Ramos (cell line): ENCODE measurements around the gene ZFP90.
"Not testable (repeated sequence)": the region's sequence is repeated elsewhere in the genome, so short reads cannot be mapped to it uniquely, and the experiment has no call there.

Experiments
- in situ Hi-C: fragments of 300-500 bp; cut with MboI; formaldehyde crosslinking; loops from one replicate; pipeline ENCODE4 v1.14.3; 2022; ENCODE audit warnings: low sequenced_read_pairs; ENCODE audit not compliant: unreplicated experiment

The ZFP90 gene

DNA sequence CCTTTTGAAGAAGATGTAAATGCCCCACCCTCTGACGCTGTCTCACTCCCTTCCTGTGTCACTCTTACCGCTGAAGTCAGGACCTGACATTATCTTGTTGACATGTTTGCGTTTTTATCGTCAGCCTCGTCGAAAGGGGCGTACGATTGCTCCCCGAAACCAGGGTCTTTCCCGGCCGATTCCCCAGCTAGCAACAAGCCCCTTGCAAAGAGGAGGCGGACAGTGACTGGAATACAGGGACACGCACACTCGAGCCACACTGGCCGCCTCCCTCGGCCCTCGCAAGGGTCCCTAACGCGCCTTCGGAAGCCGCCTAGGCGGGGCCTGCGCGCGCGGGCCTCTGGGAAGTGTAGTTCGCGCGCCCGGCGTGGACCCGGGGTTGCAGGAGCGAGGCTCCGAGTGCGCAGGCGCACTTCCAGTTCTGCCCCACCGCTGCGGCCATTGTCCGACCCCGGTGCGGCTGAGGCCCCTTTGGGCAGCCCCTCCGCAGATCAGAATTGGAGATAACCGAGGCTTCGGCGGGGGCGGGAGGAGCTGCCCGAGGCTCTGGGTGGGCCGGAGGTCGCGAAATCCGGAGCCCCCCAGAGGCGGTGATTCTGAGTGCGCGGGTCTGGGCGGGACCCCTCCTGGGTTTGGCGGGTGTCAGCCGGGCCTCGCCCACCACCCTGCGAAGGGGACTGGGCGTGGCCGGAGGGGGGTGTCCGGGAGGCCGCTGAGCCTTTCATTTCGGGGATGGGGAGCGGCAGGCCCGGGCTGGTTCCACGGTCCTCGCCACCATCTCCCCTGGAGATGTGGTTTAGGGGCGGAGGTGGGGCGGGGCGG, at the start of gene ZFP90:
Gene ZFP90, plus strand, starts transcription at position 412 of the 822 bp plus-strand sequence. CDS start 502 bp downstream, outside the sequence.
- in situ Hi-C loops = no loop called here

DNA sequence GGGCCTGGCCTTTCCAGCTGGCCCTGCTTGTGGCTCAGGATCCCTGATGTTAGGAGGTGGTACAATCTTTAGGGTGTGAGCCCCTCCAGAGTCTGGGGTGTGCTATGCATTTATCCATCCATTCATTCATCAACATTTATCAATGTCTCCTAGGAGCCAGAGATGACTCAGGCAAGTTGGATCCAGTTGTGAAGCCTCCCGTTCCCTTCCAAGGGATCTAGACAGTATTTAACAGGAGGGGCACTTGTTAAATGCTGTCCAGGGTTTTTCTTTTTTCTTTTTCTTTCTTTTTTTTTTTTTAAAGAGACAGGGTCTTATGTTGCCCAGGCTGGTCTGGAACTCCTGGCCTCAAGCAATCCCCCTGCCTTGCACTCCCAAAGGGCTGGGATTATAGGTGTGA, 48.7 kb upstream of the ZFP90 start:
- in situ Hi-C loops = no loop called here

DNA sequence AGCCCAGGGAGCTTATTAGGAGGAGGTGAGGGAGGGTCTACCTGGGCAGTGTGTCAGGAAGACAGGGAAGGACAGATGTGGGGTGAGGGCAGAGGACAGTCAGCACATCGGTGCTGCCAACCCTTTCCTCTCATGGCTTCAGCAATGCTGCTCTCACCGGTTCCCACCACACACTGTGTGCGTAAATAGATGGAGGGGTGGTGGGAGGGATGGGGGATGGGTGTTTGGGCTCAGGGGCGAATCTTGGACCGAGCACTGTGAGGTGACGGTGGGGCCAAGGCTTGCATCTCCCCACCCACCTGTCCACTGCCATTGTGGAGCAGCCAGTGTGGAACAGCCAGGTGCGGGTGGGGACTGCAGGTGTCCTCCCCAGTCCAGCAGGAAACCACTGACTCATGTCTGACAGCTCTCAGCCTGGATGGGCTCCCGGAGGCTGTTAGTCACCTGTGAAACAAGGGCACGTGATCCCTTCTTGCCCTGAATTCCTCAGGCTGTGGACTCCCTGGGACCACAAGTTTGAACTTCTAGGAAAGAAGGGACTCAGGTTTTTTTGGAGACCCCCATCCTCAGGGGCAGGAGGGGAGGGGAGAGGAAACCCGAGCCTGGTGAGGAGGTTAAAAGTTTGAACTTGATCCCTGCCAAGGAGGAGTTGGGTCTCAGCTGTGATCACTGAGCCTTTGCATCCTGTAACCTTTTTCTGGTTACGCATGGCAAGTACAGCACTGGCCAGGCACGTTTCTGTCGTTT, 48.1 kb upstream of the ZFP90 start:
- in situ Hi-C loops = no loop called here

DNA sequence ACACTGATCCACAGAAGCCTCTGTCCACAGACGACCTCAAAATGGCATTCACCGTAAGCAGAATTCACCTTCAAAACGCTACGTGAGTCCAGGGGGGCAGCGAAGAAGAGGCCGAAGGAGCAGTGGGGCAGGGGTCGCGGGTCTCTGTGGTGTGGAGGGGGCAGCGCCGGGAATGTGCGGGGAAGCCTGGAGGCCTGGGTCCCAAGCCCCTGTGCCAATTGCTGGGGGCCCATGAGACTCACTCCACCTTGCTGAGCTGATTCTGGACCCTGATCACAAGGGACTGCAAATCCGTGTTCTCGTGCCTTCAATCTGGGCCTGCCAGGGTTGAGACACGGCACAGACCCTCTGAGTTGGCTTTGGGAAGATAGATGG, 47.5 kb upstream of the ZFP90 start:
- in situ Hi-C loops = no loop called here

DNA sequence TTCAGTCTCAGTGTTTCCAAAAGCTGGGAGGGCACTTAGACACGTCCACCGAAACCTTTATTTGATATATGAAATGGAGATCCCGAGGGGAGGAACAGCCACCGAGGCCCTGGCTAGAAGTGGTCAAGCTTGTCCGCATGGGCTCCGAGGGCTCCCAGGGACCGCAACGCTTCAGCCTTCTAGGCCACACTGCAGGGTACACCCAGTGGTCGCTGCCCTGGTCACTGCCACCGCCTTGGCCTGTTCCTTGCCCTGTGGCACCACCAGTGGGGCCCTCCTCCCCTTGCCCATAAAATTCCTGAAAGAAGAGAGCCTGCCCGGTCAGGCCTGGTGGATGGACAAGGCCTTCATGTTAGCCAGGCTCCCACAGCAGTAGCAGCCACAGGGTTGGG, 46.9 kb upstream of the ZFP90 start:
- in situ Hi-C loops = no loop called here

DNA sequence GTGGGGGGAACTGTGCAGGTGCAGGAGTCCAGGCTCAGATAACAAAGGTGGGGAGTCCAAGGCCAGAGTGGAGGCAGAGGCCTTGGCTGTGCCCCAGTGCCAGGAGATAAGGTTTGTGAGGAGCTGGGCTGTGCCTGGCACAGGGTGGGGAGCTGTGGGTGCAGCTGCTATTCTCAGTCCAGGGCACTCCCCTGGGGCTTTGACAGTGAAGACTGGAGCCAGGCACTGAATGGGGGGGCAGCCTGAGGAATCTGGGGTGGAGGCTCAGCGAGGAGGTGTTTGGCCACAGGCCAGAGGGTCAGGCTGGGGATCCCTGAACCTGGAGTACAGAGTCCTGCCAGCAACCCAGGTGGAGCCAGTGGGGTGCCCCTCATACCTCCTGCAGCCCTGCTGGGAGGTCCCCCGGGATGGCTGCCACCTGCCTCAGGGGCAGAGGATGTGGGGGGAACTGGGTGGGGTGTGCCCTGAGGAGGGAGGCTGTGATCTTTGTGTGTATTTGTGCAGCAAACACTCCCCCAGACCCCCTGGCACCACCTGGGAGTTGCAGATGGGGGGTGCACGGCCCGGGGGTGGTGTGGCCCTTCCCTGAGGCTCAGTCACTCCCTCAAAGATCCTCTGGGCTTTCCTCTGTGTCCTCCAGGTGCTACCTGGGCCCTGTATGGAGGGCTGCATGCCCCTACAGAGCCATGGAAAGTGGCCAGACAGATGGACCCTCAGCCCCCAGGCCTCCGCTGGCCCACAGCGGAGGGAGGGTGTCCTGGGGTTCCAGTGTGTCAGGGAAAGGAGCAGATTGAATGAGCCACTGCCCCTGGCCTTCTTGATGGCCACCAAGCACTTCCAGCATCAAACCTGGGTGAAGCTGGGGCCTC, 46.3 kb upstream of the ZFP90 start:
- in situ Hi-C loops = no loop called here

DNA sequence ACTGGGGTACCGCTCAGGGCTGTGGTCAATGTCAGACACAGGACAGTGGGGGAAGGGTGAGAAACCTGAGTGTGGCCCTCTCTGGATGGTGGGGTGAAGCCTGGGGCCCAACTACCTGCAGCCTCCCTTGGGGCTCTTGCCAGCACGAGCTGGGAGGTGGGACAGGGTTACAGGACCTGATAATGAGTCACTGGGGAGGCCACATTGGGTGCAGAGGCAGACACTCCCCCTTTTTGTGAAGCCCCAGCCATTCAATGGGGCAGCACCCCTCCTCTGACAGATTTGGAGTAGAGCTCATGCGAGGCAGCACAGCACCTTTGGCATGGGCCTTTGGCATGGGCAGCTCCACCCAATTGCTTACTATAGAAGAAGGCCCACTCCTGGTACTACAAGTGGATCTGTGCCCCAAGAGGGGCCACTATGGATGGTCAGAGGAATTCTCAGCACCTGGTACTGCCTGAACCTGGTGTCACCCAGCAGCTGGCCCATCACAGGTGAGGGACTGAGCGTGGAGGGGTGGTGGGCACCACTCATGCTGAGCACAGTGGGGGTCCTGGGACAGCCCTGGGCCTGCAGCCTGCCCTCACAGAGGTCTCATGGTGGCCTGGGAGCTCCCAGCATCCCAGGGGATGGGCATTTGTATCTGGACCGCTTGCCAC, 45.5 kb upstream of the ZFP90 start:
- in situ Hi-C loops = no loop called here

DNA sequence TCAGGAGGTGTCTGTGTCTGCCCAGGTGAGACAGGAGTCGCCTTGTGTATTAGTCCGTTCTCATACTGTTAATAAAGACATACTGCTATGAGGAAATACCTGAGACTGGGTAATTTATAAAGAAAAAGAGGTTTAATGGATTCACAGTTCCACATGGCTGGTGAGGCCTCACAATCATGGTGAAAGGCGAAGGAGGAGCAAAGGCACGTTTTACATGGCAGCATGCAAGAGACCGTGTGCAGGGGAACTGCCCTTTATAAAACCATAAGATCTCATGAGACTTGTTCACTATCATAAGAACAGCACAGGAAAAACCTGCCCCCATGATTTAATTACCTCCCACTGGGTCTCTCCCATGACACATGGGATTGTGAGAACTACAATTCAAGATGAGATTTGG, 44.8 kb upstream of the ZFP90 start:
- in situ Hi-C loops = not testable (repeated sequence)

DNA sequence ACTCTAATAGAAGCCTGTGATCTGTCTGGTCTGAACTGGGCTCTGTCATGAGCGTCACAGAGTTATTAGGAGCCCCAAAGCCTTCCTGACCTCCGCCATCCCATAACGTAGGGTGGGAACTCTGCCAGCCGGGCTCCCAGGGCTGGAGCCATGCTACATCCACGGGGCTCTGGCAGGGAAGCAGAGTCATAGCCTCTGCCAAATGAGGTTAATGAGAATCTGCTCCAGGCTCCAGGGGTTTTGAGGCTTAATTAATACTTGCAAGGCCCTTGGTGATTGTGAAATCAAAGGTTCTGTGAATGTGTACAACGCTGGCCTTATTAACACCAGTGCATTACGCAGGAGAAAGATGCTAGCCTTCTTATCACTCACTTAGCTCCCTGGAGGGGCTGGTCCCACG, 42.4 kb upstream of the ZFP90 start:
- in situ Hi-C loops = no loop called here

DNA sequence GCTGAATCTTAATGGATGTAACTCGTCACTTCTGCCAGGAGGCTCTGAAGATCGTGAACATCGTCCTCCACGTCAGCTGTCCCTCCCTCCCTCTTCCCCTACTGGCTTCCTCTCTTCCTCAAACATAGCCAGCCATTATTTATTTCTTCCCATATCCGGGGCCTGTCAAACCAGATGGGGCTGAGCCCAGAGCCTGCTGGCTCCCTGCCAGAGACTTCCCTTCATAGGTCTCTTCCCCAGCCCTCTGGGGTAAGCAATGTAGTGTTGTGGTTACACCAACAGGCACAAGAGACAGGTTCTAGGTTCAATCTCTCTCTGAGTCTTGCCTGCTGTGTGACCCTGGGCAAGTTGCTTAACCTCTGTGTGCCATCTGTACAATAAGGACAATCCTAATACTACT, 40.1 kb upstream of the ZFP90 start:
- in situ Hi-C loops = no loop called here

DNA sequence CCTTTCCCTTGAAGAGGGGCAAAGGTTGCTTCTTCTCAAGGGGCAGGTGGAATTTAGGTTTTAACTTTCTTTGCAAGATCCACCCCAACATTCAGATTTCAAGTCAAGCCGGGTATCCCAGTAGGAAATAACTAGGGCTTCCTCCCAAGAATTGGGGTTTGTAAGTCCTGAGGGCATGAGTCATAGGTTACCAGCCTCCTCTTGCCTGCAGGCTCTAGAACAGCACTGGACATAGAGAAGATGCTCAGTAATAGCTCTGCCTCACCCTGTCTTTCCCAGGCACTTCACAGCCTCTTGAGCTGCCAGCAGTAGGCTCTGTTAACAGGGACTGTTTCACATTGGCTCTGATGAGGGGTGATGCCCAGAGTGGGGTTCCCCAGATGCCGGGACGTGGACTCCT, 35.8 kb upstream of the ZFP90 start:
- in situ Hi-C loops = no loop called here

DNA sequence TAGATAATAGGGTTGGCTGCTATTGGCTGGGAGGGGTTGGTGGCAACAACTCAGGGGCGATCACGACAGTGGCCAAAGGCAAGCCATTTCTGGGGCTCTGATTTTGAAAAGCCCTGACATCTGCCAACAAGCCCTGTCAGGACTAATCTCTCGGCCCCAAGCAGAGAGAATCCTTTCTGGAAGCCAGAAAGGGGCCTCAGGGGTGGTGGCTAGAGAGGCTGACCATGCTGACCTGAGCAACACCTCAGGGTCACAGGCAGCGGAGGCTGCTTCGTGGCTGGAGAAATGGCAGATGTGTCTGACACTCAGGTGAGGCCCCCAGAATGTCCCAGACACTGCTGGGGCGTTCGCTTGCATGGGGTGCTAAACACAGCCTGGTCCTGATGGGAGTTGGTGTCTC, 35.0 kb upstream of the ZFP90 start:
- in situ Hi-C loops = no loop called here

DNA sequence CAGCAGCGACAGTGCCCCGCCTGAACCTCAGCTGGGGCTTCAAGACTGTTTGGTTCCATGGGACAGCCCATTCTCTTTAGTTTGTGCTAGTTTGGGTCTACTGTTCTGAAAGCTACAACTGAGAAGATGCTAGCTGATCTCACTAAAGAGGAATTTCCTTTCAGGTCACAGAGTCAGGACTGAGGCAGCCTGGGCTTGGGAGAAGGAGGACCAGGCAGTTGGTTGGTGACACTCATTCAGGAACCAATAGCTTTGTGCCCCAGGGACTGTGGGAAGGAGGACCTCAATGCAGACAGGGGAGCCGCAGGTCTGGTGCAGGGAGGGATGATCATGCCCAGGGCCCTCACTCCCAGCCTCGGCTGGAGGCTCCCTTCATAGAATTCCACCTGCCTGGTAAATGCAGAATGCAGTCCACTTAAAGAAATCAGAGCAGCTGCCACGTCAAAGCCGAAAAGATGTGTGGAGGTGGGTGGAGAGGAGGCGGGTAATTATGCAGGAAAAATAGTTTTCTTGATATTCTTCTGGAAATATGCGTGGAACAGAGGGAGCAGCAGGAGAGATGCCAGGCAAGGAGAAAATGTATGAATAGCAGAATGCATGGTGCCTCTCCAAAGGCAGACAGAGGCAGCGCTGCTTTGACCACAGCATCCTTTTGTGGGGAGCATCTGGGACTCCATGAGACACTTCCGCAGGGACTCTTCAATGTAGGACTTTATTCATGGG, 32.6 kb upstream of the ZFP90 start:
- in situ Hi-C loops = loop anchor here (5.0 kb wide), 1 partner anchor 59 kb away; the partner anchor contains the start of gene SMPD3

DNA sequence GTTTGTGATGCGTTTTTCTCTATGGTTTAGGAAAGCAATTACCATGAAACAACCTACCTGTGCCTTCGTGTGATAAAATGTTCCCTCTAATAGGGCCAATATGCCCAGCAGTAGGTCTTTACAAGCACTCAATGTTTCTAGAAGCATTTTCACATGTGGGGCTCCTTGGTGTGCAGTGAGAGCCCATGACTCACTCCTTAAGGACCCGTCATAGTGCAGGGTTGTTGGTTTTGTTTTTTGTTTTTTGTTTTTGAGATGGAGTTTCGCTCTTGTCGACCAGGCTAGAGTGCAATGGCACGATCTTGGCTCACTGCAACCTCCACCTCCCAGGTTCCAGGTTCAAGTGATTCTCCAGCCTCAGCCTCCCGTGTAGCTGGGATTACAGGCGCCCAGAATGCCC, 31.1 kb upstream of the ZFP90 start:
- in situ Hi-C loops = loop anchor here (5.0 kb wide), 1 partner anchor 61 kb away; the partner anchor contains the start of gene SMPD3

DNA sequence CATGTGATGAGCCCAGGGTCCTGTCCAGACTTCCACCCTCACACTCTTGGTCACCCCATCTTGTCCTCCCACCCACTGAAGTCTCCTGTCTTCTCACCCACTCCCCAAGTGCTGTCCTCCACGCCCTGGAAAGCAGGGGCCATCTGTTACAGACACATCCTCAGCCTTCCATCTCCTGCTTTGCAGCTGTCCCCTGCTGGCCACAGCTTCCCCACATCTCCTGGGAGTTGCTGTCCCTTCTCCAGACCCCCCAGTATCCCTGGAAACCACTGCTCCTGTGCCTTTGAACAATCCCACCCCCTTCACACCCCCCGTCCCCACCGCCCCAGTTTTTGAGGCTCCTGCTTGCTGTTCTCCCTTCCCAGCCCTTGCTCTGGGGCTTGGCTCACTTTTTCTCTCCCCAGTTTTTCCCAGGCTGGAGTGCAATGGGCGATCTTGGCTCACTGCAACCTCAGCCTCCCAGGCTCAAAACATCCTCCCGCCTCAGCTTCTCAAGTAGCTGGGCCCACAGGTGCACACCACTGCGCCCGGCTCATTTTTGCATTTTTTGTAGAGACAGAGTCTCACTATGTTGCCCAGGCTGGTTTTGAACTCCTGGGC, 30.4 kb upstream of the ZFP90 start:
- in situ Hi-C loops = loop anchor here (5.0 kb wide), 1 partner anchor 61 kb away; the partner anchor contains the start of gene SMPD3

DNA sequence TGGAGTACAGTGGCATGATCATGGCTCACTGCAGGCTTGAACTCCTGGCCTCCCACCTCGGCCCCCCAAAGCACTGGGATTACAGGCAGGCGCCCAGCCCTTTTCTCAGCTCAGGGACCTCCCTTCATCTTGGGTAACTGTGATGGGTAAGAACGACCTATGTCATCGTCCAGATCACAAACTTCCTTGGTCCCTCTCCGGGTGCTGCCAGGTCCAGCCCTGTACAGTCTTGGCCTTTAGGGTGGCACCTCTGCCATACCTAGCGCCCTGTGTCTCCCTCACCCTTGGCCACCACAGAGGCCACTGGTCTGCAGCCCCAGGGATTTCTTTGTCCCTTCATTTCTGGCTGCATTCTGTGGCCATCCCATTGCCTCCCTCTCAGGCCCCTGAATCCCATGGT, 29.7 kb upstream of the ZFP90 start:
- in situ Hi-C loops = loop anchor here (5.0 kb wide), 1 partner anchor 62 kb away; the partner anchor contains the start of gene SMPD3

DNA sequence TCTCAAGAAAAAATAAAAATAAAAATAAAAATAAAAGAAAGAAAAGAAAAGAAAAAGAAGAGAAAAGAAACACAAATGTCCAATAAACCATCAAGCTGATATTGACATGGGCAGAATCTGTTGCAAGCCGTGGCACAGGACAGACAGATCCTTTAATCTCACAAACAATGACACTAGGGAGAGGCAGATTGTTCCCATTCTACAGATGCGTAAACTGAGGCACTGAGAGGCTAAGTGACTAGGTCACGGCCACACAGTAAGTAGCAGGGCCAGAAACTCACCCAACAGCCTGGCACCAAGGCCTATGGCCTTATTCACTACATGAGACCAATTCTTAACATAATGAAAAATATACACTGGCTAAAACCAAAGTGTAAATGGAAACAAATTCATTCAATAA, 28.3 kb upstream of the ZFP90 start:
- in situ Hi-C loops = loop anchor here (10.0 kb wide), 1 partner anchor 126 kb away; no protein-coding TSS in a partner anchor

DNA sequence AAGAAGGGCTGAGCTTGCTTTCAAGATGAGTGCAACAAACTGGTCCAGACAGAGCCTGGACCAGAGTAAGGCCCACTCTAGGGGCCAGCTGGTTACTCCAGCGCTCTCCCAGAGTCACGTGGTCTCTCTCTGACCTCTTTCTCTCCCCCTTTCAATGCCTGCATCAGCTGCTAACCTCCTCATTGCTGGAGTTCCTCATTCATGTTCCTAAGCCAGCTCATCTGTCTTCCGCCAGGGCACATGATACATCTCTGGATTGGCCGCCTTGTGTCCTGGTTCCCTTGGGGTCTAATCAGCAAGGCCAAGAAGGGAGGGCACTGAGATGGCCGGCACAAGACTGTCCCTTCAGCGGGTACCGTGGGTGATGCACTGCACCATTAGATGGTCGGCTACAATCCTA, 26.9 kb upstream of the ZFP90 start:
- in situ Hi-C loops = loop anchor here (10.0 kb wide), 1 partner anchor 127 kb away; no protein-coding TSS in a partner anchor

DNA sequence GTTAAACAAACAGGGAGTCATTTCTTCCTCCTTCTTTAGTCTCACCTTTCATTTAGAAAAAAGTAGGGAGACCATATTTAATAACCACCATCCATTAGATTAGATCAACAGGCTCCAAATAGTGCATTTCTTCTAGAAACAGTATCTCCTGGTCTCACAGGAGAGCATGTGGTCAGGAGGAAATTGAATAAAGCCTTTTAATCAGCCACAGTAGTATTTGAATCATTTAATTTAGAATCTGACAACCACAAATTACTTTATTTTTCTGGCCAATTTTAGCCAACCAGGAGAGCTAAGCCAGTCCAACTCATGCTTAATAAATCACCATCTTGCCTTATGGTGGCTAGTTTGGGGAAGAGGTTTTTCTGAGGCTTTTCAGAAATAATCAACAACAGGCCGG, 26.3 kb upstream of the ZFP90 start:
- in situ Hi-C loops = loop anchor here (10.0 kb wide), 1 partner anchor 128 kb away; no protein-coding TSS in a partner anchor
